Measurements from ENCODE around the gene C7orf57. TPM values are rescaled to one million over a fixed set of nuclear protein-coding genes. Genes with fewer than 3 reads are reported as not detected.

C7orf57 gene
- total and polyA plus RNA-seq, 2 donors, result 0.05 to 0.18 TPM

DNA sequence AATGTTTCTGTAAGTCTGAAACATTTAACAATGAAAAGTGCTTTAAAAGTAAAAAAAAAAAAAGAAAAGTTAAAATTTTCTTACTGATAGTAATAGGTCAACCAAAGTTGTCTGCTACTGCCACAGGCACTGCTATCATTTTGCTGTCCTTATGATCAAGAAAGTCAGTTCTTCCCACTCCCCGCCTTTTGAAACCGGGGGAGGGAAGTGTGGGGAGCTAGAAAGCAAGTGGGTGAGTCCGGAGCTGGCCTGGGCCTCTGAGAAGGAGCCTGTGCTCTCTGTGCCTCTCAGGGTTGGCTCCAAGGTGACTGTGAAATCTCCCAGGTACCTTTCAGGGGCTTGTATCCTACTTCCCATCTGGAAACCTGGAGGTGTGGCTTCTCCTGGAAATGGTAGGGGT lies 7.3 kb downstream of the C7orf57 start:
- H3K4me3 ChIP-seq (ENCODE audit: low read length in 2 of 2), result no peak overlapping the region
- no peak for DNase-seq (ENCODE audit: low read depth in 6 of 9, low spot score in 9 of 9)
- 80% methylated on average over 3 of the region's 3 CpGs for WGBS
- H3K4me1 ChIP-seq (ENCODE audit: control insufficient read depth in 2 of 2, insufficient read depth in 2 of 2, low read length in 2 of 2), result peaks cover 8 to 19% of the 10 kb centered on the region in 2 donors
- H3K9me3 ChIP-seq (ENCODE audit: control insufficient read depth in 2 of 2, insufficient read depth in 1 of 2, low read length in 1 of 2), result no peaks in the 10 kb centered on the region
- peaks cover 4 to 5% of the 10 kb centered on the region in 2 donors for H3K27me3 ChIP-seq (ENCODE audit: control insufficient read depth in 2 of 2, insufficient read depth in 1 of 2, low read length in 1 of 2)
- H3K36me3 ChIP-seq (ENCODE audit: control insufficient read depth in 2 of 2, insufficient read depth in 2 of 2, low read length in 1 of 2), result no peaks in the 10 kb centered on the region
- H3K27ac ChIP-seq (ENCODE audit: low read depth in 1 of 2, low read length in 1 of 2), result no peak overlapping the region

DNA sequence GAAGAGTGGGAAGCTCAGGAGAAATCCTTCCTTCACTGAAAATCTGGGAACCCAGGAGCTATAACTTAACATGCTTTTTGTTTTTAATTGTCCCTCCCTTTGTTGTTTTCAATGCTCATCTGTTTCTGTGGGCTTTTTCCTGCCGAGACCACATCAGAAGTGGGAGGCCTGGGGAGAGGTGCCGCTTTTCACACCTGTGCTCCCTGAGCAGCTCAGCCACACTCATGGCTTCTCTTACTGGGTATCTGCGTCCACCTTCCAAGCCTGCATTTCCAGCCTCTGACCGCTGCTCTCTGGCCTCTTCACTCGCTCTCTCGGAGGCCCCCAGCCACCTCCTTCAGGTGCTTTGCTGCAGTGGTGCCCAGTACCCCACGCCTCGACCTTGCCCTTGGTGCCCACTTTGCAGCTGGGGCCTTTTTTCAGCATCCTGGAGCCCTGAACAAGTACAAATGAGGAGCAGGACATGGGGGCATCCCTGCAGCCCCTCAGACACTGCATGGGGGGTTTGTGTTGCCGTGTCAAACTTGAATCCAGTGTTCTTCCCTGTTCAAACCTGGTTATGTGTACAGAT lies 9.9 kb downstream of the C7orf57 start:
- Histone ChIP-seq H3K9me3 (ENCODE audit: control insufficient read depth in 2 of 2, insufficient read depth in 1 of 2, low read length in 1 of 2) (no peaks in the 10 kb centered on the region), H3K27me3 (ENCODE audit: control insufficient read depth in 2 of 2, insufficient read depth in 1 of 2, low read length in 1 of 2) (no peaks in the 10 kb centered on the region), H3K27ac (ENCODE audit: low read depth in 1 of 2, low read length in 1 of 2) (no peak overlapping the region), H3K4me3 (ENCODE audit: low read length in 2 of 2) (no peak overlapping the region), H3K36me3 (ENCODE audit: control insufficient read depth in 2 of 2, insufficient read depth in 2 of 2, low read length in 1 of 2) (no peaks in the 10 kb centered on the region), H3K4me1 (ENCODE audit: control insufficient read depth in 2 of 2, insufficient read depth in 2 of 2, low read length in 2 of 2) (peaks cover 8 to 19% of the 10 kb centered on the region in 2 donors)
- WGBS, result 61% methylated on average over 9 of the region's 9 CpGs
- peak in 5 of 9 donors; percentile 24 to 70 (median 37) for DNase-seq (ENCODE audit: low read depth in 6 of 9, low spot score in 9 of 9)

DNA sequence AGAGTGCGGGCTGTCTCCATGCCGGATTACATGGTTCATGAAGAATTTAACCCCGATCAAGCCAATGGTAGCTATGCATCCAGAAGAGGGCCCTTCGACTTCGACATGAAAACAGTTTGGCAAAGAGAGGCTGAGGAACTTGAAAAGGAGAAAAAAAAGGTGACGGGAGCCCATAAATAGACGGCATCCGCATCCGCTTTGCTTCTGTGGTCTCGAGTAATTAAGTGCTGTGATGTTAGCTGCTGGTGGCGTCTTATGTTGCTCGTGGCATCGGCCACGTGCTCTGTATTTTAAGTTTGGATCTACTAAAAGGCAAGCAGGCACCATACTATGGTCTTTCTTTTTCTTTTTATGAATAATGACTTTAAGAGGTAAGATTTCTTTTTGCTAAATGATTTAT lies 11.1 kb downstream of the C7orf57 start:
- peak in 2 of 9 donors; percentile 7 to 56 for DNase-seq (ENCODE audit: low read depth in 6 of 9, low spot score in 9 of 9)
- WGBS, result 60% methylated on average over 14 of the region's 14 CpGs

DNA sequence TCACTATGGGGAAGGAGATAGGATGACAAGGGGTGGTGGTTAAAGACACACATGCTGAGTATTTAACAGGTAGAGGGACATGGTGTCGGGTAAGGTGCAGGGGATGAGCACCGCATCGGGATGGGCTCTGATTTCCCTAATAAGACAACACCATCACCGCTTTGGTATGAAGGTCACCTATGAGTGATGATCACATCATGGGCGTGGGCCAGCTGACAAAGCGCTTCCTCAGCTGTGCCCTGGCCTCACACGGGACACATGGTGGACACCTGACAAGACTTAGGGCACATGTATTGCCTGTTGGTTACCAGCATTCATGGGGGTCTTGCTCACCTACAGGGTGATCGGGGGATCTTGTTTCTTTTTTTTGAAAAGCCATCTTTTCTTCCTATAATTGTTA lies 12.8 kb downstream of the C7orf57 start:
- DNase-seq (ENCODE audit: low read depth in 6 of 9, low spot score in 9 of 9), result no peak
- H3K27ac ChIP-seq (ENCODE audit: low read depth in 1 of 2, low read length in 1 of 2), result no peak overlapping the region
- H3K9me3 ChIP-seq (ENCODE audit: control insufficient read depth in 2 of 2, insufficient read depth in 1 of 2, low read length in 1 of 2), result no peaks in the 10 kb centered on the region
- no peak overlapping the region for H3K4me3 ChIP-seq (ENCODE audit: low read length in 2 of 2)
- no peaks in the 10 kb centered on the region for H3K27me3 ChIP-seq (ENCODE audit: control insufficient read depth in 2 of 2, insufficient read depth in 1 of 2, low read length in 1 of 2)
- no peaks in the 10 kb centered on the region for H3K36me3 ChIP-seq (ENCODE audit: control insufficient read depth in 2 of 2, insufficient read depth in 2 of 2, low read length in 1 of 2)
- peaks cover 8 to 19% of the 10 kb centered on the region in 2 donors for H3K4me1 ChIP-seq (ENCODE audit: control insufficient read depth in 2 of 2, insufficient read depth in 2 of 2, low read length in 2 of 2)
- WGBS, result 99% methylated on average over 8 of the region's 8 CpGs

More for the DNA sequence above, 11.1 kb downstream of the C7orf57 start:
- Histone ChIP-seq H3K36me3 (ENCODE audit: control insufficient read depth in 2 of 2, insufficient read depth in 2 of 2, low read length in 1 of 2) (no peaks in the 10 kb centered on the region), H3K9me3 (ENCODE audit: control insufficient read depth in 2 of 2, insufficient read depth in 1 of 2, low read length in 1 of 2) (no peaks in the 10 kb centered on the region), H3K27me3 (ENCODE audit: control insufficient read depth in 2 of 2, insufficient read depth in 1 of 2, low read length in 1 of 2) (no peaks in the 10 kb centered on the region), H3K4me3 (ENCODE audit: low read length in 2 of 2) (no peak overlapping the region), H3K27ac (ENCODE audit: low read depth in 1 of 2, low read length in 1 of 2) (no peak overlapping the region), H3K4me1 (ENCODE audit: control insufficient read depth in 2 of 2, insufficient read depth in 2 of 2, low read length in 2 of 2) (peaks cover 8 to 19% of the 10 kb centered on the region in 2 donors)

DNA sequence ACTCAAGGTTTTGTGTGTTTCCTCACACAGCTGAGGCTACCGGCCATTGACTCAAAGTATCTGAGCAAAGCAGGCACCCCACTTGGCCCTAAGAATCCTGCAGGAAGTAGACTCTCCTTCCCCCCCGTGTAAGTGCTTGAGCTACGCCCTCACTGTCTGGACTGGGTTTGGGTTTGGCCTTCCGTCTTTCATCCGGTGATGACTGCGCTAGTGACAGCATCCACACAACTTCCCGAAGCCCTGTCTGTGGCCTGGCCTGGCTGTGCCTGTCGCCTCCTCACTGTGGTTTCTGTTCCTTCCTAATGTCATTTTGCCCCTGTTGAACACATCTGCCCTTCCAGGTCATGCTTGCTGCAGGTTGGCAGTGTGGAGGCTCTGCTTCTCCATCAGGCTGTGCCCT lies 14.5 kb downstream of the C7orf57 start:
- Histone ChIP-seq H3K4me3 (ENCODE audit: low read length in 2 of 2) (no peak overlapping the region), H3K27me3 (ENCODE audit: control insufficient read depth in 2 of 2, insufficient read depth in 1 of 2, low read length in 1 of 2) (no peaks in the 10 kb centered on the region), H3K9me3 (ENCODE audit: control insufficient read depth in 2 of 2, insufficient read depth in 1 of 2, low read length in 1 of 2) (no peaks in the 10 kb centered on the region), H3K36me3 (ENCODE audit: control insufficient read depth in 2 of 2, insufficient read depth in 2 of 2, low read length in 1 of 2) (no peaks in the 10 kb centered on the region), H3K27ac (ENCODE audit: low read depth in 1 of 2, low read length in 1 of 2) (no peak overlapping the region), H3K4me1 (ENCODE audit: control insufficient read depth in 2 of 2, insufficient read depth in 2 of 2, low read length in 2 of 2) (peaks cover 7 to 17% of the 10 kb centered on the region in 2 donors)
- 93% methylated on average over 8 of the region's 8 CpGs for WGBS
- DNase-seq (ENCODE audit: low read depth in 6 of 9, low spot score in 9 of 9), result no peak

DNA sequence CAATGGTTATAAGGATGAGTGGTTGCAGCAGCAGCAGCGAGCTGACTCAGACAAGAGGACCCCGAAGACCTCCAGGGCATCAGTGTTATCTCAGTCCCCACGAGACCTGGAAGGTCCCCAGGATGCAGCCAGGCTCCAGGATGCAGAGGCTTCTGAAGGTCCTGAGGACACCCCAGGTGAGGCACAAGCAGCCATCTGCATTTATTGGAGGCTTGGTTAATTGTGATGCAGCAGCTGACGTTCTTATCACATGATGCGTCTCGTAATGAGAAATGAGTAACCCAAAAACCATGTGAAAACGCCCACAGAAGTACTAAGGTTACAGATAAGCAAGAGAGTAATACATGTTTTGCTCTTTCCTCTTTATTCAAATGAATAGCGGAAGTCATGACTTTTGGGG lies 17.4 kb downstream of the C7orf57 start:
- H3K27me3 ChIP-seq (ENCODE audit: control insufficient read depth in 2 of 2, insufficient read depth in 1 of 2, low read length in 1 of 2), result no peaks in the 10 kb centered on the region
- no peak overlapping the region for H3K27ac ChIP-seq (ENCODE audit: low read depth in 1 of 2, low read length in 1 of 2)
- no peak for DNase-seq (ENCODE audit: low read depth in 6 of 9, low spot score in 9 of 9)
- H3K4me3 ChIP-seq (ENCODE audit: low read length in 2 of 2), result no peak overlapping the region
- H3K9me3 ChIP-seq (ENCODE audit: control insufficient read depth in 2 of 2, insufficient read depth in 1 of 2, low read length in 1 of 2), result no peaks in the 10 kb centered on the region
- no peaks in the 10 kb centered on the region for H3K4me1 ChIP-seq (ENCODE audit: control insufficient read depth in 2 of 2, insufficient read depth in 2 of 2, low read length in 2 of 2)
- no peaks in the 10 kb centered on the region for H3K36me3 ChIP-seq (ENCODE audit: control insufficient read depth in 2 of 2, insufficient read depth in 2 of 2, low read length in 1 of 2)
- 94% methylated on average over 8 of the region's 8 CpGs for WGBS

DNA sequence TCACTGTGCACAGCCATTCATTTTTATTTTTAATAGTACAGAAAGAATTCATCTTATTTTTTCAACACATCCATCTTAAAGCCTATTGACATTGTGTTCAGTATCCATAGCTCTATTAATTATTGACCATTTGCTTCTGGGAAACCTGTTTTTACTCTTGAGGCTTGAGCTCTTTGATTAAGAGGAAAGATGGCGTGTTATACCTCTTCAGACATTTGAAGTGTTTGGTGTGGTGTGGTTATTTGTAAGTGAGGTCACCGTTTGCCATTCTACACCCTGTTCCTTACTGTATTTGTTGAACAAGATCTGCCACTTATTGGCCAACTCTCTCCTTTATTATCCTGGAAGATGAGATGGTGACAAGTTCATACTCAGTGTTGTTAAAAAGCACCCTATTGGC lies 18.4 kb downstream of the C7orf57 start:
- Histone ChIP-seq H3K4me3 (ENCODE audit: low read length in 2 of 2) (no peak overlapping the region), H3K27ac (ENCODE audit: low read depth in 1 of 2, low read length in 1 of 2) (no peak overlapping the region), H3K4me1 (ENCODE audit: control insufficient read depth in 2 of 2, insufficient read depth in 2 of 2, low read length in 2 of 2) (no peaks in the 10 kb centered on the region), H3K36me3 (ENCODE audit: control insufficient read depth in 2 of 2, insufficient read depth in 2 of 2, low read length in 1 of 2) (no peaks in the 10 kb centered on the region), H3K27me3 (ENCODE audit: control insufficient read depth in 2 of 2, insufficient read depth in 1 of 2, low read length in 1 of 2) (no peaks in the 10 kb centered on the region), H3K9me3 (ENCODE audit: control insufficient read depth in 2 of 2, insufficient read depth in 1 of 2, low read length in 1 of 2) (no peaks in the 10 kb centered on the region)
- no peak for DNase-seq (ENCODE audit: low read depth in 6 of 9, low spot score in 9 of 9)
- 98% methylated on average over 2 of the region's 2 CpGs for WGBS

DNA sequence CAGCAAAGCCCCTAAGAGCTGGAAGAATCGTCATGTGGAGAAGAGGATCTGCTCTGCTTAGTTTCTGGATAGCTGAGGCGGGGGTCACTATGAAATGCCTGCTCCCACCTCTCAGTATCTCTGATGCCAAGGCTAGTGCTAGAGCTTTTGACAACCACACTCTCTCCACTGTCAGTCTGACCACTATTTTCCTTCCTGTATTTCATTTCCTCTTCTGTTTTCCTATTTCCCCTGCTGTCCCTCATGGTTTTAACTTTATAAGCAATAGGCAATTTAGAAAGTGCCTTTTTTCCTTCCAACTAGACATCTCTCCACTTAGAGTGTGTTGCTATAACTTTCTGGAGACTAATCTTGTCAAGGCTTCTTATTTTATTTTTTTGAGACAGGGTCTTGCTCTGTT lies 23.6 kb downstream of the C7orf57 start:
- Histone ChIP-seq H3K4me1 (ENCODE audit: control insufficient read depth in 2 of 2, insufficient read depth in 2 of 2, low read length in 2 of 2) (no peaks in the 10 kb centered on the region), H3K27me3 (ENCODE audit: control insufficient read depth in 2 of 2, insufficient read depth in 1 of 2, low read length in 1 of 2) (no peaks in the 10 kb centered on the region), H3K27ac (ENCODE audit: low read depth in 1 of 2, low read length in 1 of 2) (no peak overlapping the region), H3K4me3 (ENCODE audit: low read length in 2 of 2) (no peak overlapping the region), H3K36me3 (ENCODE audit: control insufficient read depth in 2 of 2, insufficient read depth in 2 of 2, low read length in 1 of 2) (no peaks in the 10 kb centered on the region), H3K9me3 (ENCODE audit: control insufficient read depth in 2 of 2, insufficient read depth in 1 of 2, low read length in 1 of 2) (no peaks in the 10 kb centered on the region)
- DNase-seq (ENCODE audit: low read depth in 6 of 9, low spot score in 9 of 9), result no peak
- WGBS, result 95% methylated on average over 2 of the region's 2 CpGs

DNA sequence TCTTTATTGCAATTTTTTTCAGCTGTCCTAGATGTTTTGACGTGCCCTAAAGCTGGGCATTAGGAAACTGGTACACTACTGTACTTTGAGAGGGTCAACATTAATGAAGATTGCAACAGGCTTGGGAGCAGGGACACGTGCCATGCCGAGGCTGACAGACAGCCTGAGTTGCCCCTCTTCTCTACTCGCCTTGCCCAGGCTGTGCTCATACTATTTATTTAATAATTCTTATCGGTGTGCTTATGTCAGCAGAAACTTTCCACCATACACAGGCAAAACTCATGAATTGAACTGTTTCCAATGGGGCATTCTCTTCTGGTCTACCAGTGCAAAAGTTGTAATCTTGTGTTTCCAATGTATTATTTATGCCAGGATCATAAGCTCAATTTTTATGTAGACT lies 24.4 kb downstream of the C7orf57 start:
- no peak overlapping the region for H3K27ac ChIP-seq (ENCODE audit: low read depth in 1 of 2, low read length in 1 of 2)
- 95% methylated on average over 5 of the region's 5 CpGs for WGBS
- DNase-seq (ENCODE audit: low read depth in 6 of 9, low spot score in 9 of 9), result no peak

More for the DNA sequence above, 24.4 kb downstream of the C7orf57 start:
- H3K9me3 ChIP-seq (ENCODE audit: control insufficient read depth in 2 of 2, insufficient read depth in 1 of 2, low read length in 1 of 2), result no peaks in the 10 kb centered on the region
- no peaks in the 10 kb centered on the region for H3K27me3 ChIP-seq (ENCODE audit: control insufficient read depth in 2 of 2, insufficient read depth in 1 of 2, low read length in 1 of 2)
- no peak overlapping the region for H3K4me3 ChIP-seq (ENCODE audit: low read length in 2 of 2)
- H3K36me3 ChIP-seq (ENCODE audit: control insufficient read depth in 2 of 2, insufficient read depth in 2 of 2, low read length in 1 of 2), result no peaks in the 10 kb centered on the region
- H3K4me1 ChIP-seq (ENCODE audit: control insufficient read depth in 2 of 2, insufficient read depth in 2 of 2, low read length in 2 of 2), result no peaks in the 10 kb centered on the region
